Osteocyte (in vitro differentiated cells): Measurements from ENCODE around the gene POP4. TPM values are rescaled to one million over a fixed set of nuclear protein-coding genes. Genes with fewer than 3 reads are reported as not detected.

Experiments used
- DNase-seq: peaks from one replicate; pipeline ENCODE4 v3.0.0; 2021; ENCODE audit warnings: mixed read lengths; ENCODE audit not compliant: unreplicated experiment; ENCODE audit errors: extremely low spot score
- H3K27ac Mint-ChIP-seq: one replicate; pipeline ENCODE4 v1.8.0; 2021; ENCODE audit warnings: mild to moderate bottlenecking, mixed read lengths; ENCODE audit not compliant: unreplicated experiment
- H3K27me3 Mint-ChIP-seq: one replicate; pipeline ENCODE4 v1.8.0; 2021; ENCODE audit warnings: mixed read lengths; ENCODE audit not compliant: unreplicated experiment
- H3K36me3 Mint-ChIP-seq: one replicate; pipeline ENCODE4 v1.8.0; 2021; ENCODE audit warnings: mixed read lengths; ENCODE audit not compliant: unreplicated experiment
- H3K4me1 Mint-ChIP-seq: one replicate; pipeline ENCODE4 v1.8.0; 2021; ENCODE audit warnings: mixed read lengths; ENCODE audit not compliant: unreplicated experiment
- H3K4me3 Mint-ChIP-seq: one replicate; pipeline ENCODE4 v1.8.0; 2021; ENCODE audit warnings: mild to moderate bottlenecking, moderate library complexity, mixed read lengths; ENCODE audit not compliant: unreplicated experiment
- H3K9me3 Mint-ChIP-seq: one replicate; pipeline ENCODE4 v1.8.0; 2021; ENCODE audit warnings: mixed read lengths; ENCODE audit not compliant: unreplicated experiment
- total RNA-seq: library from RNA; stranded (reverse); gene quantifications from 2 replicates; pipeline ENCODE4 v1.2.1, GENCODE V29; 2021
- TF ChIP-seq, protein P1 (sequence below): fragments of 200-600 bp; sonication (generic); IDR thresholded peaks from 2 replicates; pipeline ENCODE4 v1.5.0; 2021; ENCODE audit warnings: antibody characterized with exemption, mild to moderate bottlenecking, moderate library complexity

POP4 gene
- total RNA-seq, 1 donor from 2014 or later, result 61.7 TPM

DNA sequence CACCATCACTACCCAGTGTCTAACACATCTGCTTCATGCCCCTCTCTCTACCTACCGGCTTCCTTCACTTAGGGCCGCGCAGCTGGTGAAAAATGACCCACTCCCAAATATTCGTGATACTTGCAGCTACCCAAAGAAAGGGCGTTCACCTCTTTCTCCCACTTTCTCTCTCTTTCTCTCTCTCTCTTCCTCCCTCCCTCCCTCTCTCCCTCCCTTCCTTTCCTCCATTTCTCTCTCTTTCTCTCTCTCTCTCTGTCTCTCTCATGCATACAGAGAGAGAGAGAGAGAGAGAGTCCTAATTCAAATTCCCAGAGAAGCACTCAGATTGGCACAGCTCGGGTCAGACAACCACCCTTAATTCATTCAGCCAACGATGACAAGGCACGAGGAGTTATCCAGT is 27.7 kb upstream of the POP4 start:
- DNase-seq, result no peak
- TF ChIP-seq, protein P1, sequence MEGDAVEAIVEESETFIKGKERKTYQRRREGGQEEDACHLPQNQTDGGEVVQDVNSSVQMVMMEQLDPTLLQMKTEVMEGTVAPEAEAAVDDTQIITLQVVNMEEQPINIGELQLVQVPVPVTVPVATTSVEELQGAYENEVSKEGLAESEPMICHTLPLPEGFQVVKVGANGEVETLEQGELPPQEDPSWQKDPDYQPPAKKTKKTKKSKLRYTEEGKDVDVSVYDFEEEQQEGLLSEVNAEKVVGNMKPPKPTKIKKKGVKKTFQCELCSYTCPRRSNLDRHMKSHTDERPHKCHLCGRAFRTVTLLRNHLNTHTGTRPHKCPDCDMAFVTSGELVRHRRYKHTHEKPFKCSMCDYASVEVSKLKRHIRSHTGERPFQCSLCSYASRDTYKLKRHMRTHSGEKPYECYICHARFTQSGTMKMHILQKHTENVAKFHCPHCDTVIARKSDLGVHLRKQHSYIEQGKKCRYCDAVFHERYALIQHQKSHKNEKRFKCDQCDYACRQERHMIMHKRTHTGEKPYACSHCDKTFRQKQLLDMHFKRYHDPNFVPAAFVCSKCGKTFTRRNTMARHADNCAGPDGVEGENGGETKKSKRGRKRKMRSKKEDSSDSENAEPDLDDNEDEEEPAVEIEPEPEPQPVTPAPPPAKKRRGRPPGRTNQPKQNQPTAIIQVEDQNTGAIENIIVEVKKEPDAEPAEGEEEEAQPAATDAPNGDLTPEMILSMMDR, result no peak
- Mint-ChIP-seq H3K36me3 (no peaks in the 10 kb centered on the region), H3K4me3 (no peak overlapping the region), H3K9me3 (no peaks in the 10 kb centered on the region), H3K27ac (no peak overlapping the region), H3K4me1 (no peaks in the 10 kb centered on the region), H3K27me3 (peaks cover 22% of the 10 kb centered on the region)

GRCh38 chr19:29579308-29579910 is 26.7 kb upstream of the POP4 start:
- H3K9me3 Mint-ChIP-seq, result no peaks in the 10 kb centered on the region
- no peak overlapping the region for H3K27ac Mint-ChIP-seq
- no peaks in the 10 kb centered on the region for H3K4me1 Mint-ChIP-seq
- no peaks in the 10 kb centered on the region for H3K36me3 Mint-ChIP-seq
- no peak overlapping the region for H3K4me3 Mint-ChIP-seq
- DNase-seq, result peak; percentile 76
- H3K27me3 Mint-ChIP-seq, result peaks cover 17% of the 10 kb centered on the region
- TF ChIP-seq, protein P1, result no peak

DNA sequence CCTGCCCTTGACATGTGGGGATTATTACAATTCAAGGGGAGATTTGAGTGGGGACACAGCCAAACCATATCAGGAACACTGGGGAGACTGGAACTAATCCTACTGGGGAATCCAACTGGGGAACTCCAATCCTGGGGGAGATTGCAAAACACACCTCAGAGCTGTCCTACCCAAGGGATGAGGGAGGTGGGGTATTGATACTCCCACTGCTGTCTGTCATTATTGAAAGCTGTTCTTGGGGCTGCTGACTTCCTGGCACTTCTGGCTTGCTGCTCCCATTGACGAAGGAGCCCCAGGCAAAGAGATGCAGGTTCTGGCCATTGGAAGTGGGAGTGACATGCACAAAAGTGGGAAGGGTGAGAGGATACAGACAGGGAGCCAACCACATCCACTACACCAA is 24.7 kb upstream of the POP4 start:
- no peaks in the 10 kb centered on the region for H3K36me3 Mint-ChIP-seq
- no peaks in the 10 kb centered on the region for H3K4me1 Mint-ChIP-seq
- H3K9me3 Mint-ChIP-seq, result no peaks in the 10 kb centered on the region
- H3K4me3 Mint-ChIP-seq, result no peak overlapping the region
- peaks cover 6% of the 10 kb centered on the region for H3K27me3 Mint-ChIP-seq
- no peak for DNase-seq
- TF ChIP-seq, protein P1, result no peak
- H3K27ac Mint-ChIP-seq, result no peak overlapping the region

DNA sequence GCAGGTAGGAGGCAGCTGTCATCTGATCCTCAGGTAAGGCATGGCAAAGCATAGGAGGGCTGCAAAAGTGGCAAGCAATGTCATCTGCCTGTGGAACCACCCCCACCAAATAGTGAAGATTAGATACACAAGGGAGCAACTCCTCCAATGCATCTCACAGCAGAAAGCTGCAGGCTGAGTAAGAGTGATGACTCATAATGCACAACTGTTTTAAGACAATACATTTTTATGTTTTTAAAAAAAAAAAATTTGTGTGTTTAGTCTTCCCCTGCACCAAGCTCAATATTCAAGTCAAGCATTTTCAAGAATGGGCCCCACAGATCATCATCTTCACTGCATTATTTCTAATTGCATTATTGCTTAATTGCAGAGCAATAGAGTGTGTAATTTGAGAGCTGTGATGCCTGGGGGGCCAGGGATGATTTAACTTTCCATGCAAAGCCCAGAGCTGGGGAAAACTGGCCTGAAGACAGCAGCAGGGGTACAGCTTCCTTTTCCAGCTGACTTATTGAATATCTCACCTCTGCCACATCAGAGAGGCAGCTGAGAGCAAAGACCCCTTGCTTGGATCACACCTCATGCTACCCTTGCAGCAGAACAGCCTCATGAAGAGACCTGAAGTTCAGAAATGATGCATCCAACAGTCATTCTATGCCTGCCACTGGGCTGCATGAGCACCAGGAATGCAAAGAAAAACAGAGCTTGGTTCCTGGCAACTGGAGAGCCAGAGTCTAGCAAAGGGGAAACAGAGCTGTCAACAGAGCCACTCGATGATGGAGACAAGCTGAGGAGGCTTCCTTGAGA is 22.7 kb upstream of the POP4 start:
- H3K4me3 Mint-ChIP-seq, result no peak overlapping the region
- H3K9me3 Mint-ChIP-seq, result no peaks in the 10 kb centered on the region
- H3K27ac Mint-ChIP-seq, result no peak overlapping the region
- no peak for DNase-seq
- H3K27me3 Mint-ChIP-seq, result peaks cover 10% of the 10 kb centered on the region
- TF ChIP-seq, protein P1, result no peak
- H3K36me3 Mint-ChIP-seq, result no peaks in the 10 kb centered on the region
- H3K4me1 Mint-ChIP-seq, result no peaks in the 10 kb centered on the region

DNA sequence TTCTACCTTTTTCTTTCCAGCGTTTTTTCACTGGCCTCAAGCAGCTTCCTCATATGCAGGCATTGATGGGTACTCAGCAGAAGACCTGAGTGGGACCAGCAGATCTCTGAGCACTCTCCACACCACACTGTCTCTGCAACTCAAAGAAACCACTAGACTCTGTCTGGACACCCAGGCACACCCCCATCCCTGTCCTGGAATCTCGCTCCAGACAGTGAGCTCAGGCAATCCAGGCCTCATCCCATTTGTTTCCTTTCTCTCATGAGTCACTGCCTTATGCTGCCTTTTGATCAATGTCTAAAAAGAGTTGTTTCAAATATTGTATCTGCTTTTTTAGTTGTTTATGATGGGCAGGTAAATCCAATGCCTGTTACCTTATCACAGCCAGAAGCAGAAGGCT is 19.7 kb upstream of the POP4 start:
- no peaks in the 10 kb centered on the region for H3K36me3 Mint-ChIP-seq
- H3K27me3 Mint-ChIP-seq, result peaks cover 13% of the 10 kb centered on the region
- no peak overlapping the region for H3K4me3 Mint-ChIP-seq
- H3K27ac Mint-ChIP-seq, result no peak overlapping the region
- H3K9me3 Mint-ChIP-seq, result no peaks in the 10 kb centered on the region
- TF ChIP-seq, protein P1, result no peak
- no peak for DNase-seq
- no peaks in the 10 kb centered on the region for H3K4me1 Mint-ChIP-seq
